Activated CD4-positive, CD25-positive, alpha-beta regulatory T cell treated with anti-CD3 and anti-CD28 coated beads, Interleukin-2, amount 50 U/mL, for 24 hours (primary cell): ENCODE measurements around the gene NFKB1.

Experiments
- ATAC-seq, 2 donors: fragments of 150-1000 bp; cut with Tn5 transposase; one replicate each; pipeline ENCODE4 v1.10.0; 2021; ENCODE audit warnings: mild to moderate bottlenecking in 1 of 2, moderate library complexity in 1 of 2

The NFKB1 gene

GRCh38 chr4:102632241-102633065, 131.3 kb downstream of the NFKB1 start:
- ATAC-seq, result no peak

- ATAC-seq, result no peak
These were observed 131.9 kb downstream of the NFKB1 start for GRCh38 chr4:102633100-102633499.

- ATAC-seq, result no peak
These were observed 136.2 kb downstream of the NFKB1 start for GRCh38 chr4:102637391-102637790.

- no peak for ATAC-seq
These were observed 137.5 kb downstream of the NFKB1 start for GRCh38 chr4:102638621-102639020.

GRCh38 chr4:102639598-102639997, 138.4 kb downstream of the NFKB1 start:
- ATAC-seq, result peak; percentile 41 to 43

- ATAC-seq, result no peak
These were observed 139.5 kb downstream of the NFKB1 start for GRCh38 chr4:102640669-102641068.

GRCh38 chr4:102641793-102642192, 140.6 kb downstream of the NFKB1 start:
- ATAC-seq, result no peak

- ATAC-seq, result no peak
These were observed 141.6 kb downstream of the NFKB1 start for GRCh38 chr4:102642631-102643298.

- no peak for ATAC-seq
These were observed 146.0 kb downstream of the NFKB1 start for GRCh38 chr4:102647117-102647516.

GRCh38 chr4:102657206-102657605, 156.0 kb downstream of the NFKB1 start:
- ATAC-seq, result no peak

- ATAC-seq, result no peak
These were observed 161.9 kb downstream of the NFKB1 start for GRCh38 chr4:102663073-102663472.

- no peak for ATAC-seq
These were observed 164.4 kb downstream of the NFKB1 start for GRCh38 chr4:102665527-102665926.
